B cell (primary cell): ENCODE results near the gene ANKLE2. TPM values are rescaled to one million over a fixed set of nuclear protein-coding genes. Genes with fewer than 3 reads are reported as not detected.

Experiments
- ATAC-seq: fragments of 200-7000 bp; cut with Tn5 transposase; one replicate; pipeline ENCODE4 v1.10.0; 2021; ENCODE audit warnings: low read depth, mild to moderate bottlenecking, moderate number of reproducible peaks, moderate library complexity
- CTCF ChIA-PET: fragments of 350-600 bp; sonication (Branson Sonifier 250); formaldehyde crosslinking; loops from one replicate; lab custom pipeline; 2021; ENCODE audit warnings: antibody characterized with exemption, inconsistent platforms; lab: Charles Lee
- POLR2A ChIA-PET: fragments of 350-600 bp; sonication (Branson Sonifier 250); formaldehyde crosslinking; loops from one replicate; lab custom pipeline; 2021; ENCODE audit warnings: antibody characterized with exemption; lab: Charles Lee
- DNase-seq: peaks from one replicate; pipeline ENCODE4 v3.0.0; 2013
- H2AFZ ChIP-seq: 2 replicates; pipeline ENCODE4 v1.6.1; 2012; ENCODE audit warnings: mild to moderate bottlenecking, low read depth, low read length; ENCODE audit not compliant: insufficient read depth, poor library complexity, severe bottlenecking
- H3K27ac ChIP-seq, 2 donors: 1 replicate in 1 of 2; 2 replicates in 1 of 2; pipeline ENCODE4 v1.5.1; 2012 to 2013; ENCODE audit warnings: low read length in 2 of 2, mild to moderate bottlenecking in 2 of 2, moderate library complexity in 1 of 2
- H3K27me3 ChIP-seq, 4 experiments: fragments of 200-600 bp in 1 of 4; sonication (generic) in 1 of 4; replicated peaks in 1 of 4; 1 replicate in 2 of 4; 2 replicates in 2 of 4; pipeline versions ENCODE4 v1.6.1 to v1.7.0; 2013 to 2016; ENCODE audit warnings: low read length in 3 of 4, mild to moderate bottlenecking in 2 of 4, mixed read lengths in 1 of 4, moderate library complexity in 1 of 4; ENCODE audit not compliant: insufficient read depth in 4 of 4, control insufficient read depth in 3 of 4; ENCODE audit errors: control extremely low read depth in 1 of 4
- H3K36me3 ChIP-seq, 2 experiments: replicated peaks in 1 of 2; 1 replicate in 1 of 2; 2 replicates in 1 of 2; pipeline versions ENCODE4 v1.6.1 to v1.7.1; 2013; ENCODE audit warnings: low read length in 1 of 2; ENCODE audit not compliant: insufficient read depth in 2 of 2, control insufficient read depth in 1 of 2; ENCODE audit errors: control extremely low read depth in 1 of 2, extremely low read depth in 1 of 2
- H3K4me1 ChIP-seq, 2 donors: fragments of 200-600 bp in 1 of 2; sonication (generic) in 1 of 2; 1 replicate in 1 of 2; 2 replicates in 1 of 2; pipeline versions ENCODE4 v1.5.1 to v1.6.1; 2013 to 2017; ENCODE audit warnings: low read length in 2 of 2; ENCODE audit not compliant: control insufficient read depth in 2 of 2, insufficient read depth in 2 of 2
- H3K4me2 ChIP-seq: replicated peaks from 2 replicates; pipeline ENCODE3; 2012; ENCODE audit warnings: mild to moderate bottlenecking, low read depth, low read length; ENCODE audit not compliant: poor library complexity, severe bottlenecking
- H3K4me3 ChIP-seq, 5 experiments: fragments of 200-600 bp in 1 of 5; sonication (generic) in 1 of 5; 1 replicate in 3 of 5; 2 replicates in 2 of 5; pipeline versions ENCODE4 v1.5.1 to v1.7.0; 2011 to 2016; ENCODE audit warnings: low read length in 4 of 5, mild to moderate bottlenecking in 4 of 5, low read depth in 2 of 5, control low read depth in 1 of 5, moderate library complexity in 1 of 5; ENCODE audit not compliant: insufficient read depth in 1 of 5; ENCODE audit errors: control extremely low read depth in 1 of 5, extremely low read depth in 1 of 5
- H3K79me2 ChIP-seq: fragments of 200-600 bp; sonication (generic); one replicate; pipeline ENCODE4 v1.6.0; 2016; ENCODE audit warnings: low read length; ENCODE audit not compliant: control insufficient read depth, insufficient read depth
- H3K9ac ChIP-seq: fragments of 200-600 bp; sonication (generic); 2 replicates; pipeline ENCODE4 v1.6.1; 2017; ENCODE audit warnings: mild to moderate bottlenecking, low read length, moderate library complexity
- H3K9me3 ChIP-seq, 3 donors: one replicate each; pipeline versions ENCODE4 v1.6.1 to v1.7.1; 2013; ENCODE audit warnings: low read length in 2 of 3; ENCODE audit not compliant: control insufficient read depth in 2 of 3, insufficient read depth in 1 of 3; ENCODE audit errors: control extremely low read depth in 1 of 3
- H4K20me1 ChIP-seq: 2 replicates; pipeline ENCODE4 v1.6.0; 2012; ENCODE audit warnings: mild to moderate bottlenecking, low read length; ENCODE audit not compliant: insufficient read depth, control insufficient read depth, poor library complexity, severe bottlenecking
- H3K27ac Mint-ChIP-seq: one replicate; pipeline ENCODE4 v1.8.0; 2021; ENCODE audit warnings: mixed read lengths
- H3K27me3 Mint-ChIP-seq: one replicate; pipeline ENCODE4 v1.8.0; 2021; ENCODE audit warnings: mixed read lengths
- H3K4me1 Mint-ChIP-seq: one replicate; pipeline ENCODE4 v1.8.0; 2021; ENCODE audit warnings: mixed read lengths
- H3K4me3 Mint-ChIP-seq: one replicate; pipeline ENCODE4 v1.8.0; 2021; ENCODE audit warnings: mixed read lengths
- H3K9me3 Mint-ChIP-seq: one replicate; pipeline ENCODE4 v1.8.0; 2022; ENCODE audit warnings: mixed read lengths; ENCODE audit not compliant: insufficient read depth
- CTCF ChIP-seq: fragments of 200-600 bp; IDR thresholded peaks from one replicate; pipeline ENCODE4 v1.8.0; 2022; ENCODE audit warnings: antibody characterized with exemption, mild to moderate bottlenecking
- EZH2 ChIP-seq: IDR thresholded peaks from 2 replicates; pipeline ENCODE4 v1.6.1; 2012; ENCODE audit warnings: borderline replicate concordance, low read depth, mild to moderate bottlenecking, moderate library complexity, low read length; ENCODE audit not compliant: insufficient read depth, poor library complexity, severe bottlenecking
- WGBS: methylation state at CpG from one replicate; pipeline ENCODE4 v1.1.5; 2013; ENCODE audit warnings: missing lambda C conversion rate; ENCODE audit not compliant: insufficient coverage; 5-methylcytosine and 5-hydroxymethylcytosine counted together
- intact Hi-C: fragments of 100-400 bp; cut with micrococcal nuclease; formaldehyde crosslinking; loops from one replicate; pipeline ENCODE4 v1.10.0; 2022
- polyA plus RNA-seq: library from polyadenylated mRNA; depleted of rRNA; stranded (reverse); fragments of >200 nt; gene quantifications from 2 replicates; pipeline ENCODE4 v1.2.3, GENCODE V29; 2012
- total RNA-seq, 2 donors: library from RNA; stranded (reverse); fragments of 120-200 nt in 1 of 2; gene quantifications; 1 replicate in 1 of 2; 2 replicates in 1 of 2; pipeline versions ENCODE4 v1.2.3 to v1.2.4, GENCODE V29; 2013 to 2022

ANKLE2 gene
- total and polyA plus RNA-seq, 2 donors (not counting 1 experiment from before 2014, with no cell fraction given): 105 to 148 TPM

GRCh38 chr12:132784580-132784979 is 22.9 kb upstream of the ANKLE2 start:
- ChIA-PET CTCF (no interaction called here), POLR2A (no interaction called here)
- H3K27me3 ChIP-seq: no peaks in the 10 kb centered on the region
- peak overlapping the region; percentile 43 for H3K27ac Mint-ChIP-seq
- no peak overlapping the region for H3K4me2 ChIP-seq
- H3K4me1 ChIP-seq: no peaks in the 10 kb centered on the region
- H3K36me3 ChIP-seq: peaks cover 0 to 74% of the 10 kb centered on the region in 2 experiments
- H2AFZ ChIP-seq: no peak overlapping the region
- H3K4me3 Mint-ChIP-seq: no peak overlapping the region
- peaks cover 0 to 4% (median 0%) of the 10 kb centered on the region in 3 donors for H3K9me3 ChIP-seq
- ATAC-seq: no peak
- peaks cover 7% of the 10 kb centered on the region for H4K20me1 ChIP-seq
- intact Hi-C loops: no loop called here
- peaks cover 20% of the 10 kb centered on the region for H3K79me2 ChIP-seq
- no peaks in the 10 kb centered on the region for H3K27me3 Mint-ChIP-seq
- TF ChIP-seq CTCF (no peak), EZH2 (no peak)
- no peak for DNase-seq
- no peak overlapping the region for H3K27ac ChIP-seq
- no peak overlapping the region for H3K9ac ChIP-seq
- no peaks in the 10 kb centered on the region for H3K9me3 Mint-ChIP-seq
- H3K4me3 ChIP-seq: no peak overlapping the region
- no peaks in the 10 kb centered on the region for H3K4me1 Mint-ChIP-seq
- WGBS: 90% methylated on average over 9 of the region's 9 CpGs

- H3K27ac ChIP-seq: no peak overlapping the region
- intact Hi-C loops: no loop called here
- no peak for TF ChIP-seq CTCF
- TF ChIP-seq EZH2: no peak
- no peak overlapping the region for H3K4me2 ChIP-seq
- no peaks in the 10 kb centered on the region for H3K27me3 ChIP-seq
- DNase-seq (no peak), ATAC-seq (no peak)
- peaks cover 0 to 73% of the 10 kb centered on the region in 2 experiments for H3K36me3 ChIP-seq
- Mint-ChIP-seq H3K4me3 (no peak overlapping the region), H3K27me3 (no peaks in the 10 kb centered on the region), H3K27ac (no peak overlapping the region), H3K9me3 (no peaks in the 10 kb centered on the region), H3K4me1 (no peaks in the 10 kb centered on the region)
- peaks cover 7% of the 10 kb centered on the region for H4K20me1 ChIP-seq
- peaks cover 16% of the 10 kb centered on the region for H3K79me2 ChIP-seq
- CTCF ChIA-PET: no interaction called here
- peaks cover 0 to 4% (median 0%) of the 10 kb centered on the region in 3 donors for H3K9me3 ChIP-seq
- 92% methylated on average over 21 of the region's 22 CpGs for WGBS
- POLR2A ChIA-PET: no interaction called here
- no peak overlapping the region for H3K9ac ChIP-seq
- no peak overlapping the region for H3K4me3 ChIP-seq
- no peak overlapping the region for H2AFZ ChIP-seq
- H3K4me1 ChIP-seq: no peaks in the 10 kb centered on the region
Observed at GRCh38 chr12:132783917-132784531, 22.4 kb upstream of the ANKLE2 start.
